Thoracic aorta (tissue), 2 donors: ENCODE results near the gene NGB. TPM values are rescaled to one million over a fixed set of nuclear protein-coding genes. Genes with fewer than 3 reads are reported as not detected.

Experiments used
- ATAC-seq: fragments of 150-250 bp; one replicate; pipeline ENCODE4 v1.8.0; 2017; ENCODE audit warnings: low read depth; ENCODE audit not compliant: insufficient number of reproducible peaks, low FRiP score
- DNase-seq: peaks from one replicate; pipeline ENCODE4 v3.0.0-alpha.2; 2020; ENCODE audit warnings: low spot score
- H3K27ac ChIP-seq, 2 donors: fragments of 200-600 bp; sonication (generic); 1 replicate in 1 of 2; 2 replicates in 1 of 2; pipeline ENCODE4 v1.5.1; 2016; ENCODE audit warnings: mild to moderate bottlenecking in 2 of 2, moderate library complexity in 2 of 2
- H3K27me3 ChIP-seq: fragments of 200-600 bp; sonication (generic); replicated peaks from 2 replicates; pipeline ENCODE4 v1.6.0; 2016; ENCODE audit warnings: mild to moderate bottlenecking; ENCODE audit not compliant: insufficient read depth
- H3K36me3 ChIP-seq: fragments of 200-600 bp; sonication (generic); one replicate; pipeline ENCODE4 v1.5.1; 2016
- H3K4me1 ChIP-seq, 2 donors: fragments of 200-600 bp; sonication (generic); 1 replicate in 1 of 2; 2 replicates in 1 of 2; pipeline versions ENCODE4 v1.5.1 to v1.6.0; 2016; ENCODE audit warnings: low read depth in 2 of 2, mild to moderate bottlenecking in 1 of 2; ENCODE audit not compliant: control insufficient read depth in 1 of 2
- H3K4me3 ChIP-seq: fragments of 200-600 bp; sonication (generic); 2 replicates; pipeline ENCODE4 v1.5.1; 2016; ENCODE audit warnings: mild to moderate bottlenecking
- H3K9me3 ChIP-seq: fragments of 200-600 bp; sonication (generic); 2 replicates; pipeline ENCODE4 v1.5.1; 2016
- CTCF ChIP-seq: fragments of 200-600 bp; sonication (generic); IDR thresholded peaks from one replicate; pipeline ENCODE4 v1.5.1; 2019; ENCODE audit warnings: antibody characterized with exemption
- total RNA-seq, 2 donors: library from RNA; depleted of rRNA; stranded (reverse); fragments of >200 nt; gene quantifications; one replicate each; pipeline versions ENCODE4 v1.1.0 to v1.2.3, GENCODE V29; 2016

Gene NGB
- total RNA-seq, 2 donors from 2014 or later, result not detected

- Histone ChIP-seq H3K9me3 (no peaks in the 10 kb centered on the region), H3K4me1 (no peaks in the 10 kb centered on the region), H3K36me3 (peaks cover 25% of the 10 kb centered on the region), H3K27me3 (no peaks in the 10 kb centered on the region), H3K4me3 (no peak overlapping the region), H3K27ac (no peak overlapping the region)
- TF ChIP-seq CTCF, result no peak
- no peak for ATAC-seq
- DNase-seq, result no peak
Measured at GRCh38 chr14:77276959-77277358, 6.0 kb upstream of the NGB start.

- no peak overlapping the region for H3K27ac ChIP-seq
- DNase-seq, result no peak
Measured at GRCh38 chr14:77276295-77276935, 5.4 kb upstream of the NGB start.

GRCh38 chr14:77275601-77276017, 4.6 kb upstream of the NGB start:
- Histone ChIP-seq H3K27ac (no peak overlapping the region), H3K9me3 (no peaks in the 10 kb centered on the region), H3K4me1 (no peaks in the 10 kb centered on the region), H3K4me3 (no peak overlapping the region), H3K36me3 (peaks cover 25% of the 10 kb centered on the region), H3K27me3 (no peaks in the 10 kb centered on the region)
- DNase-seq (no peak), ATAC-seq (no peak)
- TF ChIP-seq CTCF, result no peak

More at GRCh38 chr14:77276295-77276935, 5.4 kb upstream of the NGB start:
- ATAC-seq, result no peak
- no peak for TF ChIP-seq CTCF
- no peak overlapping the region for H3K4me3 ChIP-seq
- H3K4me1 ChIP-seq, result no peaks in the 10 kb centered on the region
- no peaks in the 10 kb centered on the region for H3K9me3 ChIP-seq
- no peaks in the 10 kb centered on the region for H3K27me3 ChIP-seq
- H3K36me3 ChIP-seq, result peaks cover 25% of the 10 kb centered on the region

- no peaks in the 10 kb centered on the region for H3K9me3 ChIP-seq
- TF ChIP-seq CTCF, result no peak
- no peak overlapping the region for H3K4me3 ChIP-seq
- H3K27me3 ChIP-seq, result no peaks in the 10 kb centered on the region
- no peak for ATAC-seq
- no peak overlapping the region for H3K27ac ChIP-seq
- DNase-seq, result no peak
- peaks cover 25% of the 10 kb centered on the region for H3K36me3 ChIP-seq
- no peaks in the 10 kb centered on the region for H3K4me1 ChIP-seq
Measured at GRCh38 chr14:77275041-77275580, 4.1 kb upstream of the NGB start.

- DNase-seq, result no peak
- H3K36me3 ChIP-seq, result peaks cover 21% of the 10 kb centered on the region
- H3K4me1 ChIP-seq, result no peaks in the 10 kb centered on the region
- ATAC-seq, result no peak
- no peak for TF ChIP-seq CTCF
- H3K27ac ChIP-seq, result no peak overlapping the region
- no peak overlapping the region for H3K4me3 ChIP-seq
- H3K9me3 ChIP-seq, result no peaks in the 10 kb centered on the region
- no peaks in the 10 kb centered on the region for H3K27me3 ChIP-seq
Measured at GRCh38 chr14:77273796-77274195, 2.8 kb upstream of the NGB start.
